Lung (tissue), 12 donors: ENCODE data around the gene ATP2B2. TPM values are rescaled to one million over a fixed set of nuclear protein-coding genes. Genes with fewer than 3 reads are reported as not detected.

Experiments used
- ATAC-seq: fragments of 200-7000 bp; cut with Tn5 transposase; one replicate; pipeline ENCODE4 v1.9.1; 2020; ENCODE audit warnings: moderate number of reproducible peaks; ENCODE audit not compliant: insufficient read depth, low FRiP score
- DNase-seq, 3 donors: peaks; one replicate each; pipeline ENCODE4 v3.0.0-alpha.2; 2013 to 2017
- H3K27ac ChIP-seq, 2 donors: one replicate each; pipeline ENCODE4 v1.5.1; 2013; ENCODE audit warnings: mild to moderate bottlenecking in 2 of 2, moderate library complexity in 2 of 2, control low read depth in 1 of 2, inconsistent platforms in 1 of 2, low read depth in 1 of 2, low read length in 1 of 2
- H3K27me3 ChIP-seq, 3 donors: one replicate each; pipeline ENCODE4 v1.5.1; 2013; ENCODE audit warnings: low read length in 2 of 3; ENCODE audit not compliant: control insufficient read depth in 3 of 3, insufficient read depth in 3 of 3
- H3K36me3 ChIP-seq, 4 donors: one replicate each; pipeline ENCODE4 v1.5.1; 2013; ENCODE audit warnings: low read length in 4 of 4, mild to moderate bottlenecking in 1 of 4, moderate library complexity in 1 of 4; ENCODE audit not compliant: control insufficient read depth in 4 of 4, insufficient read depth in 4 of 4
- H3K4me1 ChIP-seq, 5 donors: one replicate each; pipeline ENCODE4 v1.5.1; 2013; ENCODE audit warnings: low read length in 5 of 5, mild to moderate bottlenecking in 2 of 5, moderate library complexity in 1 of 5; ENCODE audit not compliant: control insufficient read depth in 5 of 5, insufficient read depth in 5 of 5
- H3K4me3 ChIP-seq: one replicate; pipeline ENCODE4 v1.5.1; 2013; ENCODE audit warnings: mild to moderate bottlenecking, control low read depth, moderate library complexity
- H3K9ac ChIP-seq, 2 donors: one replicate each; pipeline ENCODE4 v1.5.1; 2013; ENCODE audit warnings: low read length in 2 of 2, control low read depth in 1 of 2; ENCODE audit not compliant: insufficient read depth in 1 of 2
- H3K9me3 ChIP-seq, 4 donors: one replicate each; pipeline ENCODE4 v1.5.1; 2013; ENCODE audit warnings: low read length in 3 of 4, mild to moderate bottlenecking in 1 of 4, moderate library complexity in 1 of 4; ENCODE audit not compliant: control insufficient read depth in 4 of 4, insufficient read depth in 3 of 4
- CTCF ChIP-seq: IDR thresholded peaks from 2 replicates; pipeline ENCODE4 v1.5.1; 2012; ENCODE audit warnings: mild to moderate bottlenecking; ENCODE audit errors: control extremely low read depth, extremely low read depth
- WGBS, 2 donors: extraction: QIAGEN DNeasy Blood & Tissue Kit; methylation state at CpG; one replicate each; pipeline ENCODE4 v1.1.7; 2013; 5-methylcytosine and 5-hydroxymethylcytosine counted together
- polyA plus RNA-seq, 2 donors: library from polyadenylated mRNA; stranded (reverse); fragments of 200-250 nt; gene quantifications; one replicate each; pipeline ENCODE4 v1.2.1, GENCODE V29; 2013
- total RNA-seq, 2 donors: library from RNA; depleted of rRNA in 1 of 2; stranded (reverse); fragments of >200 nt in 1 of 2; gene quantifications; one replicate each; pipeline ENCODE4 v1.2.1, GENCODE V29; 2014 to 2021
- donor health status: control.
- donor health status: control.
- donor health status: Bipolar disorder and iron deficiency.
- donor health status: healthy.
- donor health status: DM: yes; HTN: yes; CAD: no.

The ATP2B2 gene
- total and polyA plus RNA-seq, 4 donors = 0.06 TPM; not detected in 3

GRCh38 chr3:10496121-10496863, 9.1 kb downstream of the ATP2B2 start:
- no peak for DNase-seq

GRCh38 chr3:10495614-10496013, 9.8 kb downstream of the ATP2B2 start:
- H3K27me3 ChIP-seq = peaks cover 0 to 15% (median 3%) of the 10 kb centered on the region in 3 donors

More at GRCh38 chr3:10496121-10496863, 9.1 kb downstream of the ATP2B2 start:
- H3K4me1 ChIP-seq = no peaks in the 10 kb centered on the region
- TF ChIP-seq CTCF = no peak
- no peaks in the 10 kb centered on the region for H3K9me3 ChIP-seq
- H3K27ac ChIP-seq = no peak overlapping the region
- no peak overlapping the region for H3K4me3 ChIP-seq
- no peak overlapping the region for H3K9ac ChIP-seq
- ATAC-seq = no peak
- H3K36me3 ChIP-seq = no peaks in the 10 kb centered on the region
- H3K27me3 ChIP-seq = peaks cover 0 to 15% (median 5%) of the 10 kb centered on the region in 3 donors
- WGBS, 2 donors = 57 to 68% methylated on average over 11 of the region's 11 CpGs

GRCh38 chr3:10495003-10495402, 10.4 kb downstream of the ATP2B2 start:
- Histone ChIP-seq H3K4me1 (no peaks in the 10 kb centered on the region), H3K9me3 (no peaks in the 10 kb centered on the region), H3K9ac (no peak overlapping the region), H3K36me3 (no peaks in the 10 kb centered on the region), H3K4me3 (no peak overlapping the region), H3K27ac (no peak overlapping the region), H3K27me3 (peaks cover 0 to 15% (median 0%) of the 10 kb centered on the region in 3 donors)
- WGBS, 2 donors = 29 to 51% methylated on average over 4 of the region's 4 CpGs
- DNase-seq = no peak
- ATAC-seq = no peak
- TF ChIP-seq CTCF = no peak

More at GRCh38 chr3:10495614-10496013, 9.8 kb downstream of the ATP2B2 start:
- ATAC-seq = no peak
- no peak for TF ChIP-seq CTCF
- 61 to 96% methylated on average over 5 of the region's 5 CpGs for WGBS, 2 donors
- H3K36me3 ChIP-seq = no peaks in the 10 kb centered on the region
- no peak for DNase-seq
- no peaks in the 10 kb centered on the region for H3K9me3 ChIP-seq
- no peak overlapping the region for H3K27ac ChIP-seq
- H3K4me1 ChIP-seq = no peaks in the 10 kb centered on the region
- H3K4me3 ChIP-seq = no peak overlapping the region
- no peak overlapping the region for H3K9ac ChIP-seq
